Measurements from ENCODE around the gene HGS.

HGS gene

DNA sequence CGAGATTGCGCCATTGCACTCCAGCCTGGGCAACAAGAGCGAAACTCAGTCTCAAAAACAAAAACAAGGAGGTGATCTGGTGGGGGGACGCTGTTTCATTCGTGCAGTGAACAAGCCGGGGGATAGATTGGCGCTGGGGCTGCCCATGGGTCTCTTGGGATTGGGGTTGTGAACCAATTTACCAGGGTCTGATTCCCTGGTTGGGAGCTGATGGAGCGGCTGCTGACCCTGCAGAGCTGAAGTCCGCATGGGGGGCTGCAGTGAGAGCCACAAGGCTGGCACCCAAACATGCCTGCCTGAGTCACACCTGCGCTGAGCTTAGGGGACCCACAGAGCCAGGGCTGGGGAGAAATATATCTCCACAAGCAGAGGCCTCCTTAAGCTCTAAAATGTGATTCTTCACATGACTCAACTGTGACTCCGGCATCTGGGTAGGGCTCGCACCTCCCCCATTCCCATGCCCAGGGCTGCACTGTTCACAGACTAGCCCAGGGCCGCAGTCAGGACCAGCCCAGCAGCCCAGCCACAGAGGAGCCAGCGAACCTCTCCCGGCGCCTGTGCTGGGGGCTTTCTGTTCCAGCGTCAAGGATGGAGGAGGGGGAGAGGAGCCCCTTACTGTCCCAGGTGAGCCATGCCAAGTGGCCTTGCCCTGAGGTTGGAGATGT lies 41.9 kb upstream of the HGS start:
- no peak for DNase-seq (ENCODE audit: extremely low read depth, low read depth)
- TF ChIP-seq, protein P1, sequence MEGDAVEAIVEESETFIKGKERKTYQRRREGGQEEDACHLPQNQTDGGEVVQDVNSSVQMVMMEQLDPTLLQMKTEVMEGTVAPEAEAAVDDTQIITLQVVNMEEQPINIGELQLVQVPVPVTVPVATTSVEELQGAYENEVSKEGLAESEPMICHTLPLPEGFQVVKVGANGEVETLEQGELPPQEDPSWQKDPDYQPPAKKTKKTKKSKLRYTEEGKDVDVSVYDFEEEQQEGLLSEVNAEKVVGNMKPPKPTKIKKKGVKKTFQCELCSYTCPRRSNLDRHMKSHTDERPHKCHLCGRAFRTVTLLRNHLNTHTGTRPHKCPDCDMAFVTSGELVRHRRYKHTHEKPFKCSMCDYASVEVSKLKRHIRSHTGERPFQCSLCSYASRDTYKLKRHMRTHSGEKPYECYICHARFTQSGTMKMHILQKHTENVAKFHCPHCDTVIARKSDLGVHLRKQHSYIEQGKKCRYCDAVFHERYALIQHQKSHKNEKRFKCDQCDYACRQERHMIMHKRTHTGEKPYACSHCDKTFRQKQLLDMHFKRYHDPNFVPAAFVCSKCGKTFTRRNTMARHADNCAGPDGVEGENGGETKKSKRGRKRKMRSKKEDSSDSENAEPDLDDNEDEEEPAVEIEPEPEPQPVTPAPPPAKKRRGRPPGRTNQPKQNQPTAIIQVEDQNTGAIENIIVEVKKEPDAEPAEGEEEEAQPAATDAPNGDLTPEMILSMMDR (IDR thresholded peaks at IDR 0.05; ENCODE audit: low read depth, low read length): no peak

DNA sequence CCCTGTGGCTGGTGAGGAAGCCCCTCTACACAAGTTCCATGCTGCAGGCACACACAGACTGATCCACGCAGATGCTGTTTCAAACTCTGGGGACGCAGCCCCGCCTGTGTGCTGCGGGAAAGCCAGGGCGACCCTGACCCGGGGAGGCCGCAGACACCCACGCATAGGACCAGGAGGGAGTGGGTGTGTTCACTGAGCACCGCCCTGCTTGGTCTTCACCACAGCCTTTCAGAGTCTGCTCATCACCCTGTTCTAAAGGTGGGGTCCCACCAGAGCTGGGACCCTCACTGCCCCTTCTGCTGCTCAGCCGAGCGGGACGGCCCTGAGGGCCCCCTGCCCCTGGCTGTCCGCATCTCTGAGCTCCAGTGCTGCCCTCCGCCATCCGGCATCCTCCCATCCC lies 39.3 kb upstream of the HGS start:
- no peak for DNase-seq (ENCODE audit: extremely low read depth, low read depth)
- TF ChIP-seq, protein P1 (IDR thresholded peaks at IDR 0.05; ENCODE audit: low read depth, low read length): no peak

DNA sequence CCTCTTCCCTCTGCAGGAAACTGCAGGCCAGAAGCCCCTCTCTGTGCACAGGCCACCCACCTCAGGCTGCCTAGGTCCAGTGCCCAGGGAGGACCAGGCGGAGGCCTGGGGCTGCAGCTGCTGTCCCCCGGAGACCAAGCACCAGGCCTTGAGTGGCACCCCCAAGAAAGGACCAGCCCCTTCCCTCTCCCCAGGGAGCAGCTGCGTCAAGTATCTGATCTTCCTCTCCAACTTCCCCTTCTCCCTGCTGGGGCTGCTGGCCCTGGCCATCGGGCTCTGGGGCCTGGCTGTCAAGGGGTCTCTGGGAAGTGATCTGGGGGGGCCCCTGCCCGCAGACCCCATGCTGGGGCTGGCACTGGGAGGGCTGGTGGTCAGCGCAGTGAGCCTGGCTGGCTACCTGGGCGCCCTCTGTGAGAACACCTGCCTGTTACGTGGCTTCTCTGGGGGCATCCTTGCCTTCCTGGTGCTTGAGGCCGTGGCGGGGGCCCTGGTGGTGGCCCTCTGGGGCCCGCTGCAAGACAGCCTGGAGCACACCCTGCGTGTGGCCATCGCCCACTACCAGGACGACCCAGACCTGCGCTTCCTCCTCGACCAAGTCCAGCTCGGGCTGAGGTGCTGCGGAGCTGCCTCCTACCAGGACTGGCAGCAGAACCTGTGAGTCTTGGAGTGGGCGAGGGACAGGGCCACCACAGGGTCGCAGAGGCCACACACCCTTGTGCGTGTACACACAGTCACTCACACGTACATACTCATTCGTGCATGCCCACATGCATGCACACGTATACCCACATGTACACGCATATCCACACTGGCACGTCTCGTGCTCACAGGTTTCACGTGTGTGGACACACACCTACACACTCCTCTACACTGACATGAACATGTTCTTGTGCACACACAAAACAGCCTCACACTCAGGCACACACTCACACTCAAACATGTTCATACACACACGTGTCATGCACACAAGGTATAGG lies 38.5 kb upstream of the HGS start:
- TF ChIP-seq, protein P1 (IDR thresholded peaks at IDR 0.05; ENCODE audit: low read depth, low read length): no peak
- no peak for DNase-seq (ENCODE audit: extremely low read depth, low read depth)

DNA sequence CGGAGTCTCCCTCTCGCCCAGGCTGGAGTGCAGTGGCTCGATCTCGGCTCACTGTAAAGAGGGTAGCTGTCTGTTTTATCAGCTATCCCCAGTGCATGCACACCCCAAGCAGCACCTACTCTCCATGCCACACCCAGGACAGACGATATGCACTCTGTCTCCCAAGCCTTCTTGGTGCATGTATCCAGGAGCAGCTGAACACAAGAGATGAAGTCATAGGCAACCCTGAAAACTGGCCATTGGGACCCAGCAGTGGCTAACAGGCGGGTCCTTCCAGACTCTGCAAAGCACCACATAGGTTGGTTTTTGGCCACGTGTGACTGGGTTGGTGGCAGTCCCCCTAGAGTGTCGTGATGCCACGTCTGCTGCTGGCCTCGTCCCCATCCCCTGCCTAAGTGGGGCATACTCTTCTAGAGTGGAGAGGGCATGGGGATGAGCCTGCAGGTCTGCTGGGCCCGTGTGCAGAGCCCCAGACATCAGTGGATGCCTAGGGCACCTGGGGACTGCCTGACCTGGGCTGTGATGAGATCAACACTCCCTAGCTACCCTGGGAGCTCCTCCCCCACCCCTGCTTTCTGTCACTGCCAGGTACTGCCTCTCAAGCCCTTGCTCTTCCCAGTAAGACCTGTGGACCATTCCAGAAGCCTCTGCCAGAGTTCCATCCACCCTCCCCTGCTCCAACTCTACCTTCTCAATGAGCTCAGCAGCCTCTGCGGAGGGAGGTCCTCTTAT lies 36.8 kb upstream of the HGS start:
- DNase-seq (ENCODE audit: extremely low read depth, low read depth): no peak
- TF ChIP-seq, protein P1 (IDR thresholded peaks at IDR 0.05; ENCODE audit: low read depth, low read length): no peak

DNA sequence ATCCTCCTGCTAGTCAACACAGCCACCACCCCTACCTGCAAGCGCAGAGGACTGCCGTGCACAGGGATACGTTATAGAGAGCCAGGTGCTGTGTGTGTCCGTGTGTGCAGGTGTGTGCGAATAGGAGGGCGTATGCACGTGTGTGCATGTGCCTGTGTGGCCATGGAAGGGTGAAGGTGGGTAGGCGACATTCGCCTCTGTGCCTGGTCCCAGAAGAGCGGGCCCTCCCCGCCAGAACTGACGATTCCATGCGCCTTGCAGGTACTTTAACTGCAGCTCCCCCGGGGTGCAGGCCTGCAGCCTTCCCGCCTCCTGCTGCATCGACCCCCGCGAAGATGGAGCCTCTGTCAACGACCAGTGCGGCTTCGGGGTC lies 36.2 kb upstream of the HGS start:
- DNase-seq (ENCODE audit: extremely low read depth, low read depth): no peak
- TF ChIP-seq, protein P1 (IDR thresholded peaks at IDR 0.05; ENCODE audit: low read depth, low read length): no peak

DNA sequence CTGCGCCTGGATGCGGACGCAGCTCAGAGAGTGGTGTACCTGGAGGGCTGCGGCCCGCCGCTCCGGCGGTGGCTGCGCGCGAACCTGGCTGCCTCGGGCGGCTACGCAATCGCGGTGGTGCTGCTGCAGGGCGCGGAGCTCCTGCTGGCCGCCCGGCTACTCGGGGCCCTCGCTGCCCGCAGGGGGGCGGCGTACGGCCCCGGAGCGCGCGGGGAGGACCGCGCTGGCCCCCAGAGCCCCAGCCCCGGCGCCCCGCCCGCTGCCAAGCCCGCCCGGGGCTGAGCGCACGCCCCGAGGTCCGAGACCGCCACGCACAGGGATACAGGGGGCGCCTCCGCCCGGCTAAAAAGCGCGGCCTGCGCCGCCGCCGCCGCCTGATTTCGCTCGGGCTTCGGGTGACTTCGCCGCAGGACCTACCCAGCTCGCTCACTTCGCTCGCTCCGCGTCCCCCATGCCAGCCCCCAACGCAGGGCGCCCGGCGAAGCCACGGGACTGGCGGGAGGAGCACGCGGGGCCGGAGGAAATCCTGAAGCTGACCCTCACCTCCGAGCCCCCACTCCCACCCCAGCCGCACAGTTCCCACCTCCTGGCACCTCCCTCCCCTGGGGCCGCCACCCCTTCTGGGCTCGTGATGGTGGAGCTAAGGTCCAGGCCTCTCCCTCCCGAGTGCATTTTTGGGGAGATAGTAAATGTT lies 35.7 kb upstream of the HGS start:
- TF ChIP-seq, protein P1 (IDR thresholded peaks at IDR 0.05; ENCODE audit: low read depth, low read length): no peak
- DNase-seq (ENCODE audit: extremely low read depth, low read depth): no peak
